Endothelial cell of umbilical vein (primary cell): ENCODE data around the gene ELP4. TPM values are rescaled to one million over a fixed set of nuclear protein-coding genes. Genes with fewer than 3 reads are reported as not detected.

Experiments used
- BruUV-seq: library from RNA; stranded (reverse); fragments of 400-500 nt; replicated peaks from 2 replicates; lab custom pipeline; 2021; lab: Mats Ljungman, UMichigan
- CTCF ChIA-PET: fragments of 300-600, 350-600 bp; sonication (Branson Sonifier 250); formaldehyde crosslinking; loops from one replicate; lab custom pipeline; 2021; ENCODE audit warnings: antibody characterized with exemption, inconsistent platforms; lab: Charles Lee
- POLR2A ChIA-PET: fragments of 300-600, 350-600 bp; sonication (Branson Sonifier 250); formaldehyde crosslinking; loops from one replicate; lab custom pipeline; 2021; ENCODE audit warnings: antibody characterized with exemption, inconsistent platforms; lab: Charles Lee
- DNase-seq: peaks from one replicate; pipeline ENCODE4 v3.0.0-alpha.2; 2011; ENCODE audit warnings: low read depth, low spot score
- FAIRE-seq: peaks from 2 replicates; lab custom pipeline; 2011; peaks lifted over from hg19 to GRCh38; lab: Jason Lieb, UNC
- H2AFZ ChIP-seq: 2 replicates; pipeline ENCODE4 v1.6.0; 2012; ENCODE audit warnings: low read depth, low read length, control low read depth, inconsistent platforms
- H3K27ac ChIP-seq: 2 replicates; pipeline ENCODE4 v1.5.1; 2011; ENCODE audit warnings: low read depth, mild to moderate bottlenecking, control low read depth, low read length, moderate library complexity; ENCODE audit not compliant: insufficient read depth
- H3K27me3 ChIP-seq, 2 experiments: 2 replicates each; pipeline versions ENCODE4 v1.6.0 to v1.6.1; 2011; ENCODE audit warnings: low read length in 2 of 2, mixed read lengths in 1 of 2; ENCODE audit not compliant: control insufficient read depth in 2 of 2, insufficient read depth in 2 of 2
- H3K36me3 ChIP-seq, 2 experiments: 2 replicates in 1 of 2; 3 replicates in 1 of 2; pipeline ENCODE4 v1.5.1; 2011; ENCODE audit warnings: low read length in 2 of 2, mild to moderate bottlenecking in 1 of 2, moderate library complexity in 1 of 2; ENCODE audit not compliant: control insufficient read depth in 2 of 2, insufficient read depth in 2 of 2; ENCODE audit errors: extremely low read depth in 1 of 2
- H3K4me1 ChIP-seq: 3 replicates; pipeline ENCODE4 v1.5.1; 2011; ENCODE audit warnings: mild to moderate bottlenecking, low read length; ENCODE audit not compliant: control insufficient read depth, insufficient read depth; ENCODE audit errors: extremely low read depth
- H3K4me2 ChIP-seq: 2 replicates; pipeline ENCODE4 v1.6.1; 2011; ENCODE audit warnings: low read length, control low read depth, mixed read lengths; ENCODE audit not compliant: insufficient read depth
- H3K4me3 ChIP-seq, 3 experiments: fragments of 200-600 bp in 1 of 3; sonication (generic), shearing (Covaris generic) in 1 of 3; replicated peaks in 1 of 3; 2 replicates each; pipeline ENCODE4 v1.5.1; 2011 to 2016; ENCODE audit warnings: control low read depth in 3 of 3, low read length in 3 of 3, mild to moderate bottlenecking in 2 of 3, inconsistent platforms in 1 of 3, low read depth in 1 of 3, moderate library complexity in 1 of 3; ENCODE audit not compliant: insufficient read depth in 1 of 3
- H3K79me2 ChIP-seq: 2 replicates; pipeline ENCODE4 v1.6.0; 2012; ENCODE audit warnings: low read length, inconsistent platforms; ENCODE audit not compliant: control insufficient read depth, insufficient read depth
- H3K9ac ChIP-seq: replicated peaks from 2 replicates; pipeline ENCODE3; 2011; ENCODE audit warnings: low read length, control low read depth; ENCODE audit not compliant: insufficient read depth; ENCODE audit errors: extremely low read depth
- H3K9me1 ChIP-seq: replicated peaks from 3 replicates; pipeline ENCODE4 v1.6.0; 2011; ENCODE audit warnings: mild to moderate bottlenecking, low read length; ENCODE audit not compliant: control insufficient read depth, insufficient read depth; ENCODE audit errors: extremely low read depth
- H3K9me3 ChIP-seq: replicated peaks from 2 replicates; pipeline ENCODE4 v1.5.1; 2012; ENCODE audit warnings: low read length, inconsistent platforms; ENCODE audit not compliant: control insufficient read depth, insufficient read depth
- H4K20me1 ChIP-seq: replicated peaks from 2 replicates; pipeline ENCODE3; 2011; ENCODE audit warnings: mild to moderate bottlenecking, low read length; ENCODE audit not compliant: control insufficient read depth, insufficient read depth; ENCODE audit errors: extremely low read depth
- CTCF ChIP-seq, 2 donors: IDR thresholded peaks; 1 replicate in 1 of 2; 2 replicates in 1 of 2; pipeline ENCODE4 v1.5.1; 2011; ENCODE audit warnings: low read length in 2 of 2, mild to moderate bottlenecking in 2 of 2, moderate library complexity in 2 of 2, control low read depth in 1 of 2, inconsistent platforms in 1 of 2, low read depth in 1 of 2; ENCODE audit not compliant: insufficient read depth in 1 of 2; ENCODE audit errors: extremely low read depth in 1 of 2
- EZH2 ChIP-seq: IDR thresholded peaks from 2 replicates; pipeline ENCODE4 v1.6.1; 2012; ENCODE audit warnings: borderline replicate concordance, low read depth, mild to moderate bottlenecking, moderate library complexity, low read length, inconsistent platforms; ENCODE audit not compliant: severe bottlenecking
- FOS ChIP-seq: IDR thresholded peaks from 2 replicates; pipeline ENCODE4 v1.6.1; 2011; ENCODE audit warnings: mild to moderate bottlenecking, low read length, moderate library complexity, borderline replicate concordance; ENCODE audit not compliant: insufficient read depth
- GATA2 ChIP-seq: IDR thresholded peaks from 2 replicates; pipeline ENCODE4 v1.7.0; 2011; ENCODE audit warnings: low read depth, mild to moderate bottlenecking, moderate library complexity, mixed read lengths, low read length; ENCODE audit not compliant: insufficient read length, insufficient read depth
- JUN ChIP-seq: IDR thresholded peaks from 2 replicates; pipeline ENCODE4 v1.6.1; 2011; ENCODE audit warnings: borderline replicate concordance, low read depth; ENCODE audit not compliant: insufficient read length, insufficient read depth
- MYC ChIP-seq: IDR thresholded peaks from one replicate; pipeline ENCODE4 v1.6.1; 2011; ENCODE audit warnings: mild to moderate bottlenecking, low read depth, low read length
- POLR2A ChIP-seq: IDR thresholded peaks from 2 replicates; pipeline ENCODE4 v1.6.1; 2012; ENCODE audit warnings: low read depth, mild to moderate bottlenecking, control low read depth, low read length
- POLR2AphosphoS5 ChIP-seq: IDR thresholded peaks from 2 replicates; pipeline ENCODE4 v1.6.1; 2012; ENCODE audit warnings: low read depth, mild to moderate bottlenecking, control low read depth, low read length, moderate library complexity; ENCODE audit not compliant: insufficient read depth
- dilution Hi-C: fragments of 300-500 bp; cut with MboI; formaldehyde crosslinking; loops from one replicate; pipeline ENCODE4 v1.15.0; 2019; ENCODE audit warnings: low sequenced_read_pairs; ENCODE audit not compliant: extremely low pct_ligation_motif_present
- intact Hi-C: fragments of 100-400 bp; cut with micrococcal nuclease; formaldehyde crosslinking; loops from one replicate; pipeline ENCODE4 v1.10.0; 2022
- polyA plus RNA-seq, 4 experiments: library from polyadenylated mRNA; depleted of rRNA in 3 of 4; stranded (reverse) in 3 of 4; unstranded in 1 of 4; fragments of >200 nt; gene quantifications; 2 replicates each; pipeline versions ENCODE4 v1.2.1 to v1.2.3, GENCODE V29; 2011 to 2012; ENCODE audit warnings: missing spikeins in 1 of 4
- total RNA-seq: library from RNA; stranded (reverse); gene quantifications from 2 replicates; pipeline ENCODE4 v1.2.3, GENCODE V29; 2021
- TF ChIP-seq, protein P1 (sequence below): IDR thresholded peaks from 2 replicates; pipeline ENCODE4 v1.6.1; 2011; ENCODE audit not compliant: insufficient read depth, insufficient read length

Gene ELP4
- total and polyA plus RNA-seq, 2 donors (not counting 3 experiments of a cell fraction or from before 2014, with no cell fraction given), result 11.6 to 16.3 TPM

DNA sequence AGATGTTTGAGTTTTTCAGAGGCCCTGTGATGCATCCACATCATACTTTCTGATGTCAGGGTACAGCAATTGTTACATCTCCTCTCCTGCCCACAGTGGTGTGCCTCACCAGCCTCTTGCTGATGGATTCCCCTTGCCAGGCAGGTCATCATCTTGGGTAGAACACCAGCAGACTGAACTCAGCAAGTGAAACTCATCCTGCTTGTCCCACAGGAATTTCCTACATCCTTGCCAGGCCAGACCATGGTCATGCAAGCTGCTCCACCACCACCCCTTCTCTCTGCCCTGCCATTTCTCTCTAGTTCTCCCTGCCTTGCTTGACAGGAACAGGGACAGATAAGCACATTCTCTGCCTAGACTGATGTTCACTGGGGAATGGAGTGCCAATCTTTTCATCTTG, 215.6 kb downstream of the ELP4 start:
- no peaks in the 10 kb centered on the region for H3K36me3 ChIP-seq
- H3K4me1 ChIP-seq, result no peaks in the 10 kb centered on the region
- CTCF ChIA-PET, result no interaction called here
- H3K4me3 ChIP-seq, result no peak overlapping the region
- H3K4me2 ChIP-seq, result no peak overlapping the region
- BruUV-seq, result no TSS peak
- intact Hi-C loops, result no loop called here
- no peak overlapping the region for H3K9ac ChIP-seq
- H4K20me1 ChIP-seq, result no peaks in the 10 kb centered on the region
- H3K79me2 ChIP-seq, result no peaks in the 10 kb centered on the region
- no peaks in the 10 kb centered on the region for H3K27me3 ChIP-seq
- DNase-seq, result no peak
- H2AFZ ChIP-seq, result no peak overlapping the region
- H3K9me1 ChIP-seq, result no peaks in the 10 kb centered on the region
- POLR2A ChIA-PET, result no interaction called here
- no peaks in the 10 kb centered on the region for H3K9me3 ChIP-seq
- FAIRE-seq, result no peak
- no peak overlapping the region for H3K27ac ChIP-seq
- no peak for TF ChIP-seq JUN
- TF ChIP-seq POLR2AphosphoS5, result no peak
- TF ChIP-seq, protein P1, sequence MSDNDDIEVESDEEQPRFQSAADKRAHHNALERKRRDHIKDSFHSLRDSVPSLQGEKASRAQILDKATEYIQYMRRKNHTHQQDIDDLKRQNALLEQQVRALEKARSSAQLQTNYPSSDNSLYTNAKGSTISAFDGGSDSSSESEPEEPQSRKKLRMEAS, result no peak
- no peak for TF ChIP-seq FOS
- TF ChIP-seq POLR2A, result no peak
- no peak for TF ChIP-seq GATA2
- TF ChIP-seq MYC, result no peak
- TF ChIP-seq EZH2, result no peak
- TF ChIP-seq CTCF (IDR thresholded peaks at IDR 0.05; ENCODE audit: extremely low read depth in 1 of 2, insufficient read depth in 1 of 2, low read depth in 1 of 2, low read length in 2 of 2), result no peak
- dilution Hi-C loops, result no loop called here
